IPS-NIHi7 (cell line): ENCODE results near the gene PTPRG.

Source experiments
- DNase-seq: peaks from one replicate; pipeline ENCODE4 v3.0.0; 2012; ENCODE audit warnings: mixed read lengths; ENCODE audit errors: extremely low spot score

The PTPRG gene

DNA sequence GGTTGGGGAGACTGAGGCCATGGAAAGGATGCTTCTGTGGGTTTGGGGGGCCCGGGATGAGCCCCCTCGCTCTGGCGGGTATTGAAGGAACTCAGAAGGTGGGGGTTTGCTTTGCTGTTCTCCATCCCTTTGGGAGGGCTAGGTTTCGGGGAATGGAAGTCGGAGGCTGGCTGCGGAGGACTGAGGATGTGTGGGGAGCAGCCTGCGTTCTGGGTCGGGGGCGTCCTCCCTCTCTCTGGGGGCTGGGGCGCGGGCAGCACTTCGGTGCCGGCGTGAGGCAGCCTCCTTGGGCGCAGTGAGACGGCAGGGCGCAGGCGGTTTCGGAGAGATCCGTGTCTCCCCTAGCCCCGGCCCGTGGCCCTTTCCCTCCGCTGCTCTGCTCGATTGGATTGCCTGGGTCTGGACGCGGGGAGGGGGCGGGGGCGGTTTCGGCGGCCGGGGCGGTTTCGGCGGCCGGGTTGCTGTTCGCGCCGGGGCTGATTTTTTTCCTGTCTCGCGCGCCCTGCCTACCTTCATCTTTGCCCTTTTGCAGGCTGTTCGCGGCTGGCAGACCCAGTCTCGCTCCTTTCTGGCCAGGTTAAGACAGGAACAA, 1.4 kb downstream of the PTPRG start:
- DNase-seq: no peak

DNA sequence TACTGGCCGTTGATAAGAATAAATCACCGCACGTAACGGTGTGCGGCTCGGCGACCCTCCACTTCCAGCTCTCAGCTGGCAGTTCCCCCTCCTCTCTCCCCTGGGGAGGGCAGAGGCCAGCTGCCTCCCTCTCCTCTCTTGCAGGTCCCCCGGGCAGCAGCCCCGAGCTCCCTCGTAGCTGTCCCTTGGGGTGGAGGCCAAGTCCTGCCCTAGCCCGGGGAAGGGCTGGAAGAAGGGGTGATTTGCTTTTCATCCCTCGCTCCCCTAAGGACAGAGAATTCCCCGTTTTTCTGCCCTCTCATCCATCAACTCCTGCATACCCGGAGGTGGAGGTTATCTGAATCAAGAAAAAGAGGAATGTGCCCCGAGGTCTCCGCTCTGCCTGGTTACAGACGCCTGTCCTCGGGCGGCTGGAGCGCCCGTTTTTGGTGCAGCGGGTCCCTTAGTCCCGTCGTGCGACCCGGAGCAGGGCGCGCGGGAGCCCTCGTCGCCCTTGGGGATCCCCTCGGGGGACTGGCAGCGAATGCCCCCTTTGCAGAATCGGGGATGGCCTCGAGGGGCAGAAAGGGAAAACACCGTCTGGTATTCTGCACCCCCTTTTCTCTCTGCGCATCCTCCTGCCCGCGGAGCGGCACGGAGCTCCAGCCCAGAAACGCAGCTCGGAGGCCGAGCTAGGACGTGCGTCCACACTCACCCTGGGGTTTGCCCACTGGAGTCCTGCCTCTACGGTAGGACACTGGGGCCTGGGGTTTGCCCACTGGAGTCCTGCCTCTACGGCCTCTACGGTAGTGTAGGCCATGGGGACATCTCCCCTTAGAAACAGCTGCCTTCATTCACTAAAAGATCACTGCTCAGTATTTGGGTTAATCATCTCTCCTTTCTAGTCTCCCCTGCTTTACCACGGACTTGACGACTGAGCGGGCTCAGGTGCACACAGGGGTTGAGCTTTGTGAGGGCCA, 2.2 kb downstream of the PTPRG start:
- no peak for DNase-seq

- peak; percentile 76 for DNase-seq
Observed at GRCh38 chr3:61564395-61565059, 3.2 kb downstream of the PTPRG start.

DNA sequence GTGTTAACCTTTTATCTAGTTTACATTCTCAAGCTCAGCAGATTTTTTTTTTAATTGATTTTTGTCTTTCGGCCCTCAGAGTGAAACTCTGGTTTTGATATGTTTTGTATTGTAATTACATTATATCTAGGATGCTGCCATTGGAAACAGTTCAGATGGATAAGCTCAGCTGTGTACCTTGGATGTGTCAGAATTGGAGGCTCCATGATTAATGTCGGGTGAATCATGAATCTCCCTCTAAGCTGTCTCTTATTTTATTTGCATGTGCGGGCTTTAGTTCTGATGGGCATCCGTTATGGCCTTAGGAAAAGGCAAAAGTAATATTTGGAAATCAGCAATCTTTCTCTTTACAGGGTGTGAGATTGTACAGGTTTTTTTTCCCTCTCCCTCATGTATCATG, 4.2 kb downstream of the PTPRG start:
- DNase-seq: no peak

GRCh38 chr3:61568127-61568526, 6.8 kb downstream of the PTPRG start:
- DNase-seq: no peak

- DNase-seq: no peak
Observed at GRCh38 chr3:61569856-61570580, 8.6 kb downstream of the PTPRG start.

GRCh38 chr3:61570813-61571212, 9.4 kb downstream of the PTPRG start:
- DNase-seq: no peak

GRCh38 chr3:61571516-61572336, 10.4 kb downstream of the PTPRG start:
- no peak for DNase-seq

DNA sequence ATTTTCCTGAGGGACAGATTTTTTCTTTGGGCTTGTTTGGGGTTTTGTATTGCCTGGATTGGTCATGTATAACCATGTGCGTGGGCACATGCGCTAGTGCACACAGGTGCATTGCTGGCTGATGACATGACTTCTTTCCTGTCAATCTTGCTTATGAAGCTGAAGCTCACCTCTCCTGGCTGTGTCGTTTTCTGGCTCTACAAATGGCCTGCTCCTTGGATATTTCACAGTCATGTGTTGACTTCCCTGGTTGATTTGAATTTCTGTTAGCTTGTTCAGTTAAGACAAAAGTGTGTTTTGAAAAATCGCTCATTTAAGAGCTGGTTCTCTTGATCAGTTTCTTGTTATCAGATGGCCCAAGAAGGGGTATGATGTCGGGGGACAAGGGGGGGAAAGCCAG, 11.5 kb downstream of the PTPRG start:
- DNase-seq: no peak

DNA sequence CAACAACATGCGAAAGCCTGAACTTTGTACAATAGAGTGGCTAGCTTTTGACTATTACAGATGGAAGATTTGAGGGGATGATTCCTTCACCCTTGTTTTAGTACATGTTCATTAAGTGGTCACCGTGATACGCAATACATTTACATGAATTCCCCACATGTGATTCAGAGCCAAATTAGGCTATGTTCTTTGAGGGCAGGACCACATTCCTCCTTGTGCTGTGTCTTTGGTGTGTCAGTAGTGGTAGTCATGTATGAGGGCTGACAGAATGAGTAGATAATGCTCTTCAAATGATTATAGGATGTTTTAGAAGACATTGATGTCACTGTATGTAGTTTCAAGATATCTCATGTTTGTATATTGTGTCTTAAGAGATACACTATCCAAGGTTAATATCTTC, 12.1 kb downstream of the PTPRG start:
- no peak for DNase-seq

DNA sequence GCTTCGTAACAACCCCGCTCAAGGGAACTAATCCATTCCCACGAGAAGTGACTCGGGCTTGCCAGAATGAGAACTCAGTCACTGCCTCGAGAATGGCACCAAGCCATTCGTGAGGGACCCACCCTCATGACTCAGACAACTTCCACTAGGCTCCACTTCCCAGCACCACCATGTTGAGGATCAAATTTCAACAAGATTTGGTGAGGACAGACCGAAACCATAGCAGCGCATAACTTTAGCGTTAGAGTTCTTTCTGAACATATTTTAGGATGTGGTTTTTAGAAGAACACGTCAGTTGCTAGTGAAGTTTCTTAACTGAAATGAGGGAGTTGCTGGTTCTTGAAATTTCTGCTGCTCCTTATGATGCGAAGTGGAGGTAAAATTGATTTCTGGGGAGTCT, 13.5 kb downstream of the PTPRG start:
- no peak for DNase-seq

GRCh38 chr3:61575893-61576292, 14.5 kb downstream of the PTPRG start:
- no peak for DNase-seq

GRCh38 chr3:61577760-61578159, 16.4 kb downstream of the PTPRG start:
- no peak for DNase-seq

GRCh38 chr3:61578667-61579367, 17.4 kb downstream of the PTPRG start:
- DNase-seq: no peak

DNA sequence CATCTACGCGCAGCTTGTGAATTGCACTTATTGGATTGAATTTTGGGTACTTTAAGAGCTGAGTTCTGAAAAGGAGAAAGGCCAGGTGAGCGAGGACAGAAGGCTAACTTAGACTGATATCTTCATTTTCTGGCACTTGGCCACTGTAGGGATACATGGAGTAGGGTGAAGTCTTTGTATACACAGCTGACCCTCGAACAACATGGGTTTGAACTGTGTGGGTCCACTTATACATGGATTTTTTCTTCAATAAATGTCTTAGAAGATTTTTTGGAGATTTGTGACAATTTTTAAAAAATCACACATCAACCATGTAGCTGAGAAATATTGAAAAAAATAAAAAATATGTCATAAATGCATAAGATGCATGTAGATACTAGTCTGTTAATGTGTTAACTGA, 18.3 kb downstream of the PTPRG start:
- no peak for DNase-seq

GRCh38 chr3:61580982-61581643, 19.7 kb downstream of the PTPRG start:
- no peak for DNase-seq

DNA sequence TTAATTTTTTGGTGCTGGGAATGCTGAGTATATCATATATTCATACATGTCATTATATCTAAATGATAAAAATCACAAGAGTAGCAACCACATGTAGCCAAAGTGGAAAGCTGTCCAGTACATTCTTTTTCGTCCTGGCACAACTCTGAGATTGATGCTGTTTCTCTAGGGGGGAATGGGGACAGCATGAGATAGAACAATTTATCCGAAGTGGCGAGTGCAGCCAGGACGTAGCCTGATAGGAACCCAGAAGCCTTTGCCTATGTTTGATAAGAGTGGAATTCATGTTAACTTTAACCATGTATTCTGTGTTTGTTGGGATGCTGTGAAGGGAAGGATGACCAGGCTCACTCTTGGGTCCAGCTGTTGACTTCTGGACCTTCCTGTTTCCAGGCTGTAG, 20.9 kb downstream of the PTPRG start:
- DNase-seq: no peak

DNA sequence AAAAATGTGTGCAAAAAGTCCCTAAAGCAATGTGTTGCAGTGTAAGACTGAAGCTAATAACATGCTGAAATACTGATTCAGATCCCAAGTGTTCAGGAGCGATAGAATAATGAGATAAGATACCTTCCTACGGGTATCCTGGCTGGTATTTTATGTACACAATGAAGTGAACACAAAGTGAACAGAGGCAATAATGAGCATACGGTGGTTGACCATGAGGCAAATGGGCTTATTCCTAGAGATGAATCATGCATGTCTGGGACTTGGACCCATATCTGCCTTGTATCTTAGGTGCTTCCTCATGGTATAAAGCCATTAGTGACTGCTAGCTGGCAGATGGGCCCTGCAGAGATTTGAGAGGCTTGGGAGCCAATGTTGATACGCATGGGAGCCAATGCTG, 21.5 kb downstream of the PTPRG start:
- DNase-seq: no peak

DNA sequence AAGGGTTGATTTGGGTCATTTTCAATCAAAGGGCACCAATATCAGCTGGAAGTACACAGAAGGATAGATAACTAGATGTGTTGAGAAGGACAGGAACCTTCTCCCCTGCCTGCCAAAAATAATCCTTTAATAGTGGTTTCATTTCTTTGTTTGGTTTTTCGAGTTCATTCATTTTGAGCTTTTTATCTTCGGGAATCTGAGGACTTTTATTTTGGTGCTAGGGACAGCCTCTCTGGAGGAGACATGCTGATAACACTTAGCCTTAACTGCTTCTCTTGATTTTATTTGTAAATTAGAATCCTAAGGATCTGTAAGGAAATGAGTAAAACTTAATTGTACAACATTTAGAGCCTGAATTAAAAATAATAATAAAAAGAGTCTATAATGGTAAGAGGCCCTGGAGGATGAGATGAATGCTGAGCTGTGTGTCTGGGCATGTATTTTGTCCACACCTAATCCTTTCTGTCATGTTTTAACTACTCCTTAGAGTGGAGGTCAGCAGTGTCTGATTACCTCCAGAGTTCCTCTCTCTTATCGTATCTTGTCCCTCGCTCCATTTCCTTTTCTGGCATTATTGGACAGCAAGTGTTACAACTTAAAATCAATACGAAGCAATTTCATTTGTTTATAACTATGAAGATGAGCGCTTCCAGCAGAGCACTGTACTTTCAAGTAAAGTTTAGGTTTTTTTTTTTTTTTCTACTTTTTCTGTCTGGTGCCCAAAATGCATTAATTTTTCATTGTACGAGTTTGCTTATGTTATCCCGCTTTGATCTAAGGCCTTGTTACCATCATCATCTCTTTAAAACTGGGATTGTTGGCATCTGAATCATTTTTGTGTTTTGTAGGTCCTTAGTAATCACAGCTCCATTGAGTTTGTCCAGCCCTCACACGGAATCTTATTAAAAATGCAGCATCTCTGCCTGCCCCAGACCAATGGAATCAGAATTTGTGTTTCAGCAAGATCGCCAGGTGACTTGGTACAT, 22.8 kb downstream of the PTPRG start:
- no peak for DNase-seq
